Measurements from ENCODE around the gene INTS6. TPM values are rescaled to one million over a fixed set of nuclear protein-coding genes. Genes with fewer than 3 reads are reported as not detected.

The INTS6 gene
- 34.3 TPM for total RNA-seq
- long read RNA-seq, full-length matches to known transcripts, result 33 of 56 reads
- long read RNA-seq, partial matches to known transcripts, result 14 of 56 reads
- long read RNA-seq, other reads (novel, unspliced or antisense), result 9 of 56 reads

GRCh38 chr13:51452361-51453206 is at the start of gene INTS6:
INTS6 (minus strand) TSS chr13:51453036; CDS start chr13:51452525, 511 bp downstream.
- no peaks in the 10 kb centered on the region for H3K9me3 ChIP-seq
- peak within 1 kb of the TSS; percentile 98 for H3K27ac ChIP-seq
- intact Hi-C loops (cut with DNase I), result no loop called here
- H3K4me3 ChIP-seq, result peak within 1 kb of the TSS; percentile 98
- no peaks in the 10 kb centered on the region for H3K36me3 ChIP-seq
- peak; percentile 99 for DNase-seq
- TF ChIP-seq, protein P1, sequence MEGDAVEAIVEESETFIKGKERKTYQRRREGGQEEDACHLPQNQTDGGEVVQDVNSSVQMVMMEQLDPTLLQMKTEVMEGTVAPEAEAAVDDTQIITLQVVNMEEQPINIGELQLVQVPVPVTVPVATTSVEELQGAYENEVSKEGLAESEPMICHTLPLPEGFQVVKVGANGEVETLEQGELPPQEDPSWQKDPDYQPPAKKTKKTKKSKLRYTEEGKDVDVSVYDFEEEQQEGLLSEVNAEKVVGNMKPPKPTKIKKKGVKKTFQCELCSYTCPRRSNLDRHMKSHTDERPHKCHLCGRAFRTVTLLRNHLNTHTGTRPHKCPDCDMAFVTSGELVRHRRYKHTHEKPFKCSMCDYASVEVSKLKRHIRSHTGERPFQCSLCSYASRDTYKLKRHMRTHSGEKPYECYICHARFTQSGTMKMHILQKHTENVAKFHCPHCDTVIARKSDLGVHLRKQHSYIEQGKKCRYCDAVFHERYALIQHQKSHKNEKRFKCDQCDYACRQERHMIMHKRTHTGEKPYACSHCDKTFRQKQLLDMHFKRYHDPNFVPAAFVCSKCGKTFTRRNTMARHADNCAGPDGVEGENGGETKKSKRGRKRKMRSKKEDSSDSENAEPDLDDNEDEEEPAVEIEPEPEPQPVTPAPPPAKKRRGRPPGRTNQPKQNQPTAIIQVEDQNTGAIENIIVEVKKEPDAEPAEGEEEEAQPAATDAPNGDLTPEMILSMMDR (IDR thresholded peaks at IDR 0.05), result no peak
- no peaks in the 10 kb centered on the region for H3K27me3 ChIP-seq
- H3K4me1 ChIP-seq, result peaks cover 21% of the 10 kb centered on the region
- peak; percentile 5 for ATAC-seq

GRCh38 chr13:51502153-51502651 is 49.4 kb upstream of the INTS6 start:
- Histone ChIP-seq H3K27ac (no peak overlapping the region), H3K27me3 (no peaks in the 10 kb centered on the region), H3K36me3 (no peaks in the 10 kb centered on the region), H3K4me1 (no peaks in the 10 kb centered on the region), H3K4me3 (no peak overlapping the region), H3K9me3 (no peaks in the 10 kb centered on the region)
- DNase-seq, result no peak
- no peak for ATAC-seq
- TF ChIP-seq, protein P1 (IDR thresholded peaks at IDR 0.05), result no peak
- intact Hi-C loops (cut with DNase I), result no loop called here

- ATAC-seq (no peak), DNase-seq (no peak)
- Histone ChIP-seq H3K27me3 (no peaks in the 10 kb centered on the region), H3K36me3 (no peaks in the 10 kb centered on the region), H3K4me1 (no peaks in the 10 kb centered on the region), H3K27ac (no peak overlapping the region), H3K4me3 (no peak overlapping the region), H3K9me3 (no peaks in the 10 kb centered on the region)
- intact Hi-C loops (cut with DNase I), result no loop called here
- TF ChIP-seq, protein P1 (IDR thresholded peaks at IDR 0.05), result no peak
Measured at GRCh38 chr13:51501592-51502152, 48.8 kb upstream of the INTS6 start.

GRCh38 chr13:51501096-51501495 is 48.3 kb upstream of the INTS6 start:
- no peaks in the 10 kb centered on the region for H3K9me3 ChIP-seq
- H3K4me3 ChIP-seq, result no peak overlapping the region
- no peaks in the 10 kb centered on the region for H3K27me3 ChIP-seq
- DNase-seq (no peak), ATAC-seq (no peak)
- no peaks in the 10 kb centered on the region for H3K36me3 ChIP-seq
- intact Hi-C loops (cut with DNase I), result no loop called here
- no peaks in the 10 kb centered on the region for H3K4me1 ChIP-seq
- TF ChIP-seq, protein P1 (IDR thresholded peaks at IDR 0.05), result no peak
- no peak overlapping the region for H3K27ac ChIP-seq

DNA sequence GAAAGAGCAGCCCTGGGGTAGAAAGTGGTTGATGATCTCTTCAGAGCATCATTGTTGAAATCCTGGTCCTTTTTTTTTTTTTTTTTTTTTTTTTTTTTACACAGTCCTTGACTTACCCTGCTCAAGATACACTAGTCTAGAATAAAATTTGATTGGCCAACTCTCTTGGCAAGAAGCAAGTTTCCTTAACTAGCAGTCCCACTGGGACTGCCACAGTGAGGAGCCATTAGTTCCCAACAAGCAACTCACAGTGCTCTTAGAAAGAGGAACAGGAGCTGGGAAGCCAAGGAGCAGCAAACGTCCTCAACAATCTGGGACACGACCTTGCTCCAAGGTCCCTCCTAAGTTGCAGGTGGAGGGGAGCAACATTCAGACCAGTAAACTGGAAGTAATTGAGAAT is 47.9 kb upstream of the INTS6 start:
- TF ChIP-seq, protein P1 (IDR thresholded peaks at IDR 0.05), result no peak
- Histone ChIP-seq H3K4me3 (no peak overlapping the region), H3K27ac (no peak overlapping the region), H3K27me3 (no peaks in the 10 kb centered on the region), H3K9me3 (no peaks in the 10 kb centered on the region), H3K4me1 (no peaks in the 10 kb centered on the region), H3K36me3 (no peaks in the 10 kb centered on the region)
- intact Hi-C loops (cut with DNase I), result no loop called here
- ATAC-seq, result no peak
- no peak for DNase-seq
